ENCODE results near the gene RPS21. TPM values are rescaled to one million over a fixed set of nuclear protein-coding genes. Genes with fewer than 3 reads are reported as not detected.

Gene RPS21
- total and polyA plus RNA-seq, 9 of the 15 experiments (the other 6 are each of a cell fraction or from before 2014, with no cell fraction given) = 1,380 to 5,647 (median 3,091) TPM

GRCh38 chr20:62430866-62431447 is 44.1 kb downstream of the RPS21 start:
- Histone ChIP-seq H2AFZ (ENCODE audit: low read depth, low read length) (no peak overlapping the region), H3K36me3 (ENCODE audit: control insufficient read depth, insufficient read depth, low read length) (no peaks in the 10 kb centered on the region), H3K9me3 (replicated peaks; ENCODE audit: control insufficient read depth, insufficient read depth, low read depth, low read length) (no peaks in the 10 kb centered on the region), H4K20me1 (replicated peaks; ENCODE audit: control insufficient read depth, insufficient read depth, low read length) (peaks cover 11% of the 10 kb centered on the region; the same call in 1 of the 2 replicates), H3K9ac (ENCODE audit: insufficient read depth in 1 of 2, low read depth in 2 of 2, low read length in 2 of 2) (no peak overlapping the region), H3K79me2 (ENCODE audit: control insufficient read depth, insufficient read depth, low read length) (no peaks in the 10 kb centered on the region), H3K4me2 (ENCODE audit: insufficient read depth, low read length) (no peak overlapping the region), H3K4me1 (replicated peaks in 1 of 2; ENCODE audit: control insufficient read depth in 2 of 2, insufficient read depth in 2 of 2, low read length in 2 of 2) (peaks cover 0 to 47% of the 10 kb centered on the region in 2 experiments; a peak in 2 of 5 replicates), H3K9me1 (ENCODE audit: control insufficient read depth, insufficient read depth, low read length) (no peaks in the 10 kb centered on the region), H3K4me3 (no peak overlapping the region), H3K27me3 (ENCODE audit: control insufficient read depth in 2 of 2, insufficient read depth in 2 of 2, low read length in 2 of 2) (peaks cover 35 to 89% of the 10 kb centered on the region in 2 experiments), H3K27ac (ENCODE audit: extremely low read depth, low read depth, low read length) (no peak overlapping the region)
- ChIA-PET CTCF (ENCODE audit: low intra/inter-chr PET ratio) (no interaction called here), POLR2A (interaction anchor here (0.5 to 1.6 kb wide), 3 partner anchors 14 to 801 kb away, joined by 3 to 6 read pairs (median 3); no protein-coding TSS in a partner anchor)
- intact Hi-C loops (cut with micrococcal nuclease) (no loop called here), in situ Hi-C loops (cut with MboI) (no loop called here)
- BruUV-seq (replicated peaks) = no TSS peak
- WGBS (ENCODE audit: insufficient coverage, low coverage, missing lambda C conversion rate) = 11% methylated on average over 23 of the region's 23 CpGs
- FAIRE-seq (peak; percentile 15), ATAC-seq (peak; percentile 30; the same call in 2 of the 3 replicates), DNase-seq (ENCODE audit: extremely low read depth in 1 of 4, low spot score in 3 of 4) (no peak)
- TF ChIP-seq ELF4 (CRISPR knock-in tag; IDR thresholded peaks at IDR 0.05) (no peak), MAX (CRISPR knock-in tag; IDR thresholded peaks at IDR 0.05) (0 out of 2 replicates have a peak, but pooled peaks have one; percentile 29), ZSCAN29 (IDR thresholded peaks at IDR 0.05) (no peak), ZNF445 (CRISPR knock-in tag; IDR thresholded peaks at IDR 0.05; ENCODE audit: low read depth) (no peak), BRCA1 (IDR thresholded peaks at IDR 0.05) (no peak), BRCA1 (CRISPR knock-in tag; IDR thresholded peaks at IDR 0.05) (no peak), KLF1 (tag; IDR thresholded peaks at IDR 0.05) (no peak), ZNF444 (CRISPR knock-in tag; IDR thresholded peaks at IDR 0.05) (no peak), MXI1 (IDR thresholded peaks at IDR 0.05; ENCODE audit: low read depth, low read length) (no peak), CEBPZ (IDR thresholded peaks at IDR 0.05; ENCODE audit: borderline replicate concordance, low read depth, low read length) (no peak), MXD1 (CRISPR knock-in tag; IDR thresholded peaks at IDR 0.05; ENCODE audit: borderline replicate concordance, poor library complexity, severe bottlenecking) (no peak), THAP12 (CRISPR knock-in tag; IDR thresholded peaks at IDR 0.05) (no peak), GABPA (tag; conservative IDR thresholded peaks at IDR 0.05; ENCODE audit: low read depth) (no peak), ZNF449 (CRISPR knock-in tag; IDR thresholded peaks at IDR 0.05) (no peak)
